ENCODE measurements around the gene PLPP2. TPM values are rescaled to one million over a fixed set of nuclear protein-coding genes. Genes with fewer than 3 reads are reported as not detected.

Gene PLPP2
- total RNA-seq, 1 experiment from 2014 or later = 143 TPM

DNA sequence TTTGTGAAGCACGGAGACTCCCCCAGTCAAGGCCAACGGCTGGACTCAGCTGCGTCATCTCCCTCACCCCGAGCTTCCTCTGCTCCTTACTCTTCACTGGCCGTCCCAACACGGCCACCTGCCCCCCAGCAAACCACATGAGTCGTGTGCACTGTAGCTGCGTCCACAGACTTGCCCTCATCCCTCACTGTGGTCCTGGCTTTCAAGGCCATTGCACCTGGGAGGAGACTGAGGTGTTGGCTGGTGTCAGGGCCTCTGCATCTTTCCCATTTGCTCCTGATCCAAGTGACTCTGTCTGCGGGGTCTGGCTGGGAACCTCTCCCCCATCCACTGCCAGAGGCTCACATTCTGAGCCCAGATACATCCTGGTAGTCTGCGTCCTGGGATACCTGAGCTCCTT lies 11.5 kb downstream of the PLPP2 start:
- H2AFZ ChIP-seq = no peak overlapping the region
- no peaks in the 10 kb centered on the region for H3K4me1 ChIP-seq (replicated peaks; ENCODE audit: insufficient read depth)
- POLR2A ChIA-PET (ENCODE audit: unreplicated experiment) = no interaction called here
- no peaks in the 10 kb centered on the region for H3K9me3 ChIP-seq (ENCODE audit: insufficient read depth, low read depth)
- BruUV-seq (replicated peaks) = no TSS peak
- H3K27me3 ChIP-seq (ENCODE audit: insufficient read depth, low read depth) = no peaks in the 10 kb centered on the region
- no peak overlapping the region for H3K27ac ChIP-seq
- TF ChIP-seq, protein P1, sequence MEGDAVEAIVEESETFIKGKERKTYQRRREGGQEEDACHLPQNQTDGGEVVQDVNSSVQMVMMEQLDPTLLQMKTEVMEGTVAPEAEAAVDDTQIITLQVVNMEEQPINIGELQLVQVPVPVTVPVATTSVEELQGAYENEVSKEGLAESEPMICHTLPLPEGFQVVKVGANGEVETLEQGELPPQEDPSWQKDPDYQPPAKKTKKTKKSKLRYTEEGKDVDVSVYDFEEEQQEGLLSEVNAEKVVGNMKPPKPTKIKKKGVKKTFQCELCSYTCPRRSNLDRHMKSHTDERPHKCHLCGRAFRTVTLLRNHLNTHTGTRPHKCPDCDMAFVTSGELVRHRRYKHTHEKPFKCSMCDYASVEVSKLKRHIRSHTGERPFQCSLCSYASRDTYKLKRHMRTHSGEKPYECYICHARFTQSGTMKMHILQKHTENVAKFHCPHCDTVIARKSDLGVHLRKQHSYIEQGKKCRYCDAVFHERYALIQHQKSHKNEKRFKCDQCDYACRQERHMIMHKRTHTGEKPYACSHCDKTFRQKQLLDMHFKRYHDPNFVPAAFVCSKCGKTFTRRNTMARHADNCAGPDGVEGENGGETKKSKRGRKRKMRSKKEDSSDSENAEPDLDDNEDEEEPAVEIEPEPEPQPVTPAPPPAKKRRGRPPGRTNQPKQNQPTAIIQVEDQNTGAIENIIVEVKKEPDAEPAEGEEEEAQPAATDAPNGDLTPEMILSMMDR (conservative IDR thresholded peaks at IDR 0.05) = no peak
- TF ChIP-seq EZH2 (IDR thresholded peaks at IDR 0.05; ENCODE audit: low read depth) = no peak
- intact Hi-C loops (cut with micrococcal nuclease; ENCODE audit: unreplicated experiment) = no loop called here
- H3K4me3 ChIP-seq = no peak overlapping the region
- H4K20me1 ChIP-seq (ENCODE audit: insufficient read depth) = peaks cover 22% of the 10 kb centered on the region
- H3K9me2 ChIP-seq (ENCODE audit: insufficient read depth) = no peaks in the 10 kb centered on the region
- CTCF ChIA-PET = no interaction called here
- H3K4me2 ChIP-seq = no peak overlapping the region
- peaks cover 6% of the 10 kb centered on the region; the same call in 1 of the 2 replicates for H3F3A ChIP-seq (ENCODE audit: insufficient read depth, low read depth)
- no peak for DNase-seq
- H3K36me3 ChIP-seq (ENCODE audit: low read depth) = no peaks in the 10 kb centered on the region; the same call in 1 of the 2 replicates
- no peaks in the 10 kb centered on the region for H3K79me2 ChIP-seq (ENCODE audit: low read depth)

DNA sequence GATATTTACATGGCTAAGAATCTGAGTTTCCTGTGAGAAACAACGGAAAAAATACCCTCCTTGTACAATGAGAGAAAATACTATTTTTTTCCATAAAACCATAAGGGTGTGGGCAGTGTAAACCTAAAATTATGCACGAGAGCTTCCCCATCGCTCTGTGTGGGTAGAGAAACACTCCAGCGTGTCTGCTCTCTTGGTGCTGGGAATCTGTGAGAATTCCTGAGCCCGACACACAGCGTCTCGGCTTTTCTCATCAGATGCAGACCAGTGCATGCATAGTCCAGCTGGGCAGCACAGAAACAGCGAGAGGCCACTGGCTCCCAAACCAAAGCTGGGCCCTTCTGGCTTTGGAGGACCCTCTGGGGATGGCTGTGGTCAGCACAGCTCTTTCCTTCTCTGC lies 12.0 kb downstream of the PLPP2 start:
- H3K9me3 ChIP-seq (ENCODE audit: insufficient read depth, low read depth) = no peaks in the 10 kb centered on the region
- H4K20me1 ChIP-seq (ENCODE audit: insufficient read depth) = peaks cover 17% of the 10 kb centered on the region
- no peak overlapping the region for H3K4me2 ChIP-seq
- H3F3A ChIP-seq (ENCODE audit: insufficient read depth, low read depth) = peaks cover 6% of the 10 kb centered on the region; the same call in 1 of the 2 replicates
- H3K27me3 ChIP-seq (ENCODE audit: insufficient read depth, low read depth) = no peaks in the 10 kb centered on the region
- TF ChIP-seq, protein P1 (conservative IDR thresholded peaks at IDR 0.05) = no peak
- no peak for TF ChIP-seq EZH2 (IDR thresholded peaks at IDR 0.05; ENCODE audit: low read depth)
- no peak for DNase-seq
- no peak overlapping the region for H2AFZ ChIP-seq
- H3K9me2 ChIP-seq (ENCODE audit: insufficient read depth) = no peaks in the 10 kb centered on the region
- H3K36me3 ChIP-seq (ENCODE audit: low read depth) = no peaks in the 10 kb centered on the region; the same call in 1 of the 2 replicates
- no peak overlapping the region for H3K27ac ChIP-seq
- ChIA-PET CTCF (no interaction called here), POLR2A (ENCODE audit: unreplicated experiment) (no interaction called here)
- H3K4me3 ChIP-seq = no peak overlapping the region
- no peaks in the 10 kb centered on the region for H3K4me1 ChIP-seq (replicated peaks; ENCODE audit: insufficient read depth)
- intact Hi-C loops (cut with micrococcal nuclease; ENCODE audit: unreplicated experiment) = no loop called here
- BruUV-seq (replicated peaks) = no TSS peak
- no peaks in the 10 kb centered on the region for H3K79me2 ChIP-seq (ENCODE audit: low read depth)

DNA sequence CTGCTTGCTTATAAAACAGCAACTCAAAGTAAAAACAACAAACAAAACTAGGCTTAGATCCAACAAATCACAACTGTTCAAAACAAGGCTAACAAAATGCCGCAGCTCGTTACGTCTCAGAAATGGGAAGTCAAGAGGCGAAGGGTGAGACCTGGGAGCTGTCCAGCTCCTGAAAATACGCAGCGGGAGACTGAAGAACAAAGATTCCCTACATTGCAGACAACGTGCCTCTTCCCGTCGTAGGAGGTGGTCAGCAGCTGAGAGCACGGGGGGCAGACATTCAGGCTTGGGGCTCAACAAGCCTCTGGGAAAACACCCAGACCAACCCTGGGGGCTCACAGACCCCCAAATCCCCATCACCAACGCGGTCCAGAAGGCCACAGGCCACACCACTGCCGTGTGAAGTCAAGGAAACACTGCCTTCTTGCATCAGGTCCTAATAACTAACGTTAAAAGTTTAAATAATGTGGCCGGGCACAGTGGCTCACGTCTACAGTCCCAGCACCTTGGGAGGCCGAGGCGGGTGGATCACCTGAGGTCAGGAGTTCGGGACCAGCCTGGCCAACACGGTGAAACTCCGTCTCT lies 13.5 kb downstream of the PLPP2 start:
- Histone ChIP-seq H2AFZ (no peak overlapping the region), H3K4me3 (no peak overlapping the region), H3K27ac (no peak overlapping the region), H4K20me1 (ENCODE audit: insufficient read depth) (peaks cover 9% of the 10 kb centered on the region), H3K27me3 (ENCODE audit: insufficient read depth, low read depth) (no peaks in the 10 kb centered on the region), H3K4me2 (no peak overlapping the region), H3K9me3 (ENCODE audit: insufficient read depth, low read depth) (no peaks in the 10 kb centered on the region), H3K36me3 (ENCODE audit: low read depth) (no peaks in the 10 kb centered on the region), H3F3A (ENCODE audit: insufficient read depth, low read depth) (no peaks in the 10 kb centered on the region), H3K9me2 (ENCODE audit: insufficient read depth) (no peaks in the 10 kb centered on the region), H3K4me1 (replicated peaks; ENCODE audit: insufficient read depth) (no peaks in the 10 kb centered on the region), H3K79me2 (ENCODE audit: low read depth) (no peaks in the 10 kb centered on the region)
- intact Hi-C loops (cut with micrococcal nuclease; ENCODE audit: unreplicated experiment) = no loop called here
- ChIA-PET CTCF (no interaction called here), POLR2A (ENCODE audit: unreplicated experiment) (no interaction called here)
- no peak for DNase-seq
- TF ChIP-seq EZH2 (IDR thresholded peaks at IDR 0.05; ENCODE audit: low read depth) = no peak
- TF ChIP-seq, protein P1 (conservative IDR thresholded peaks at IDR 0.05) = no peak
- no TSS peak for BruUV-seq (replicated peaks)

All from PC-9 (cell line).